Breast epithelium (tissue), 3 donors: ENCODE measurements around the gene FAN1.

ENCODE experiments used
- CTCF ChIP-seq, 3 donors: fragments of 450-650 bp; IDR thresholded peaks; one replicate each; pipeline ENCODE4 v1.5.1; 2016 to 2017; ENCODE audit warnings: antibody characterized with exemption in 3 of 3, mild to moderate bottlenecking in 3 of 3, moderate library complexity in 3 of 3
- POLR2A ChIP-seq: fragments of 450-650 bp; IDR thresholded peaks from one replicate; pipeline ENCODE4 v1.6.1; 2016; ENCODE audit warnings: antibody characterized with exemption, mild to moderate bottlenecking, moderate library complexity

- TF ChIP-seq POLR2A (no peak), CTCF (IDR thresholded peaks at IDR 0.05) (no peak)
Measured at GRCh38 chr15:30985081-30985531, 81.4 kb downstream of the FAN1 start.
